ENCODE results near the gene KCTD21.
"Not testable (repeated sequence)": the region's sequence is repeated elsewhere in the genome, so short reads cannot be mapped to it uniquely, and the experiment has no call there.

GRCh38 chr11:78222726-78223125 is 34.3 kb upstream of the KCTD21 start:
- TF ChIP-seq BACH2 (CRISPR knock-in tag; IDR thresholded peaks at IDR 0.05; ENCODE audit: borderline replicate concordance); RARB (CRISPR knock-in tag; IDR thresholded peaks at IDR 0.05); CSDC2 (CRISPR knock-in tag; IDR thresholded peaks at IDR 0.05); CSRNP3 (CRISPR knock-in tag; IDR thresholded peaks at IDR 0.05); SNAI2 (CRISPR knock-in tag; IDR thresholded peaks at IDR 0.05); TOX (CRISPR knock-in tag; IDR thresholded peaks at IDR 0.05; ENCODE audit: borderline replicate concordance); TCF4 (CRISPR knock-in tag; IDR thresholded peaks at IDR 0.05; ENCODE audit: borderline replicate concordance); OSR1 (CRISPR knock-in tag; IDR thresholded peaks at IDR 0.05): not testable (repeated sequence)

Data from SK-N-SH treated with all-trans-retinoic acid at 6 μM for 48 hours (cell line).